Liver (tissue), 9 donors: ENCODE results near the gene CITED1. TPM values are rescaled to one million over a fixed set of nuclear protein-coding genes. Genes with fewer than 3 reads are reported as not detected.

Experiments
- DNase-seq: peaks from one replicate; pipeline ENCODE4 v3.0.0-alpha.2; 2017; ENCODE audit warnings: low spot score
- H3K27ac ChIP-seq, 2 donors: one replicate each; pipeline ENCODE4 v1.7.0; 2013; ENCODE audit warnings: inconsistent platforms in 2 of 2, low read length in 2 of 2, control low read depth in 1 of 2, low read depth in 1 of 2, mild to moderate bottlenecking in 1 of 2
- H3K27me3 ChIP-seq, 4 donors: one replicate each; pipeline versions ENCODE4 v1.6.1 to v1.7.0; 2013; ENCODE audit warnings: low read length in 3 of 4, inconsistent platforms in 1 of 4, mild to moderate bottlenecking in 1 of 4, moderate library complexity in 1 of 4; ENCODE audit not compliant: control insufficient read depth in 4 of 4, insufficient read depth in 4 of 4
- H3K36me3 ChIP-seq, 4 donors: one replicate each; pipeline versions ENCODE4 v1.6.1 to v1.7.0; 2013; ENCODE audit warnings: low read length in 3 of 4, mild to moderate bottlenecking in 3 of 4, low read depth in 1 of 4, moderate library complexity in 1 of 4; ENCODE audit not compliant: control insufficient read depth in 4 of 4, insufficient read depth in 3 of 4
- H3K4me1 ChIP-seq, 4 donors: one replicate each; pipeline versions ENCODE4 v1.6.1 to v1.7.0; 2013; ENCODE audit warnings: low read length in 3 of 4, mild to moderate bottlenecking in 3 of 4, moderate library complexity in 1 of 4; ENCODE audit not compliant: control insufficient read depth in 4 of 4, insufficient read depth in 4 of 4
- H3K4me3 ChIP-seq, 3 donors: one replicate each; pipeline versions ENCODE4 v1.6.1 to v1.7.0; 2013; ENCODE audit warnings: low read length in 3 of 3, control low read depth in 1 of 3, low read depth in 1 of 3, mild to moderate bottlenecking in 1 of 3
- H3K9ac ChIP-seq, 2 donors: one replicate each; pipeline ENCODE4 v1.7.0; 2013; ENCODE audit warnings: low read length in 2 of 2, mild to moderate bottlenecking in 2 of 2, moderate library complexity in 2 of 2, control low read depth in 1 of 2, low read depth in 1 of 2
- H3K9me3 ChIP-seq, 4 donors: one replicate each; pipeline versions ENCODE4 v1.6.1 to v1.7.0; 2013; ENCODE audit warnings: low read length in 3 of 4; ENCODE audit not compliant: control insufficient read depth in 4 of 4
- ATF3 ChIP-seq: IDR thresholded peaks from 2 replicates; pipeline ENCODE4 v1.6.1; 2016; ENCODE audit warnings: antibody characterized with exemption
- CTCF ChIP-seq: fragments of 150-350 bp; IDR thresholded peaks from 2 replicates; pipeline ENCODE4 v1.5.1; 2017; ENCODE audit warnings: improper control_type of control experiment, low read depth, low read length; ENCODE audit not compliant: missing input control
- EGR1 ChIP-seq, 2 donors: IDR thresholded peaks; 2 replicates each; pipeline ENCODE4 v1.6.1; 2016 to 2018; ENCODE audit warnings: antibody characterized with exemption in 2 of 2, low read depth in 2 of 2
- FOXA1 ChIP-seq: IDR thresholded peaks from 2 replicates; pipeline ENCODE4 v1.6.1; 2016; ENCODE audit warnings: antibody characterized with exemption
- FOXA2 ChIP-seq: IDR thresholded peaks from 2 replicates; pipeline ENCODE4 v1.6.1; 2016; ENCODE audit warnings: antibody characterized with exemption
- HNF4A ChIP-seq, 2 donors: conservative IDR thresholded peaks; 2 replicates each; pipeline ENCODE4 v1.6.1; 2016; ENCODE audit warnings: antibody characterized with exemption in 2 of 2, mild to moderate bottlenecking in 2 of 2
- HNF4G ChIP-seq: IDR thresholded peaks from 2 replicates; pipeline ENCODE4 v1.6.1; 2016; ENCODE audit warnings: antibody characterized with exemption
- JUND ChIP-seq, 2 donors: IDR thresholded peaks; 2 replicates each; pipeline ENCODE4 v1.6.1; 2016; ENCODE audit warnings: antibody characterized with exemption in 2 of 2
- NR2F2 ChIP-seq: IDR thresholded peaks from 2 replicates; pipeline ENCODE4 v1.6.1; 2016; ENCODE audit warnings: antibody characterized with exemption
- RAD21 ChIP-seq, 2 donors: IDR thresholded peaks; 2 replicates each; pipeline ENCODE4 v1.6.1; 2016; ENCODE audit warnings: antibody characterized with exemption in 2 of 2, mild to moderate bottlenecking in 2 of 2
- RXRA ChIP-seq, 2 donors: IDR thresholded peaks; 2 replicates each; pipeline ENCODE4 v1.6.1; 2017 to 2018; ENCODE audit warnings: antibody characterized with exemption in 2 of 2, mild to moderate bottlenecking in 1 of 2
- SP1 ChIP-seq: IDR thresholded peaks from 2 replicates; pipeline ENCODE4 v1.6.1; 2018; ENCODE audit warnings: antibody characterized with exemption, mild to moderate bottlenecking
- TAF1 ChIP-seq: conservative IDR thresholded peaks from 2 replicates; pipeline ENCODE4 v1.6.1; 2016; ENCODE audit warnings: antibody characterized with exemption, mild to moderate bottlenecking
- YY1 ChIP-seq: IDR thresholded peaks from 2 replicates; pipeline ENCODE4 v1.6.1; 2016; ENCODE audit warnings: antibody characterized with exemption, mild to moderate bottlenecking
- ZBTB33 ChIP-seq: IDR thresholded peaks from 2 replicates; pipeline ENCODE4 v1.6.1; 2016; ENCODE audit warnings: antibody characterized with exemption
- WGBS: extraction: QIAGEN DNeasy Blood & Tissue Kit; methylation state at CpG from one replicate; pipeline ENCODE4 v1.1.7; 2013; 5-methylcytosine and 5-hydroxymethylcytosine counted together
- polyA plus RNA-seq, 2 donors: library from polyadenylated mRNA; stranded (reverse) in 1 of 2; unstranded in 1 of 2; fragments of 200-250 nt in 1 of 2; fragments of >200 nt in 1 of 2; fragmentation: Nextera tagmentation in 1 of 2; extraction: Ambion mirVana in 1 of 2; gene quantifications; one replicate each; pipeline versions ENCODE4 v1.2.1 to v1.2.3, GENCODE V29; 2013 to 2015
- total RNA-seq, 2 donors: library from RNA; depleted of rRNA; stranded (reverse); fragments of >200 nt; gene quantifications; one replicate each; pipeline ENCODE4 v1.2.3, GENCODE V29; 2014
- TF ChIP-seq, protein P1 (sequence below): IDR thresholded peaks from 2 replicates; pipeline ENCODE4 v1.6.1; 2016; ENCODE audit warnings: antibody characterized with exemption, mild to moderate bottlenecking
- TF ChIP-seq, protein P2 (sequence below): IDR thresholded peaks from 2 replicates; pipeline ENCODE4 v1.6.1; 2016; ENCODE audit warnings: antibody characterized with exemption
- donor health status: healthy.
- donor health status: healthy.
- donor health status: healthy.
- donor health status: healthy.
- donor health status: healthy.

CITED1 gene
- total and polyA plus RNA-seq, 4 donors: 0.09 TPM; not detected in 3

- H3K9me3 ChIP-seq: no peaks in the 10 kb centered on the region
- no peak overlapping the region for H3K27ac ChIP-seq
- DNase-seq: no peak
- no peaks in the 10 kb centered on the region for H3K4me1 ChIP-seq
- TF ChIP-seq FOXA2: no peak
- TF ChIP-seq, protein P1, sequence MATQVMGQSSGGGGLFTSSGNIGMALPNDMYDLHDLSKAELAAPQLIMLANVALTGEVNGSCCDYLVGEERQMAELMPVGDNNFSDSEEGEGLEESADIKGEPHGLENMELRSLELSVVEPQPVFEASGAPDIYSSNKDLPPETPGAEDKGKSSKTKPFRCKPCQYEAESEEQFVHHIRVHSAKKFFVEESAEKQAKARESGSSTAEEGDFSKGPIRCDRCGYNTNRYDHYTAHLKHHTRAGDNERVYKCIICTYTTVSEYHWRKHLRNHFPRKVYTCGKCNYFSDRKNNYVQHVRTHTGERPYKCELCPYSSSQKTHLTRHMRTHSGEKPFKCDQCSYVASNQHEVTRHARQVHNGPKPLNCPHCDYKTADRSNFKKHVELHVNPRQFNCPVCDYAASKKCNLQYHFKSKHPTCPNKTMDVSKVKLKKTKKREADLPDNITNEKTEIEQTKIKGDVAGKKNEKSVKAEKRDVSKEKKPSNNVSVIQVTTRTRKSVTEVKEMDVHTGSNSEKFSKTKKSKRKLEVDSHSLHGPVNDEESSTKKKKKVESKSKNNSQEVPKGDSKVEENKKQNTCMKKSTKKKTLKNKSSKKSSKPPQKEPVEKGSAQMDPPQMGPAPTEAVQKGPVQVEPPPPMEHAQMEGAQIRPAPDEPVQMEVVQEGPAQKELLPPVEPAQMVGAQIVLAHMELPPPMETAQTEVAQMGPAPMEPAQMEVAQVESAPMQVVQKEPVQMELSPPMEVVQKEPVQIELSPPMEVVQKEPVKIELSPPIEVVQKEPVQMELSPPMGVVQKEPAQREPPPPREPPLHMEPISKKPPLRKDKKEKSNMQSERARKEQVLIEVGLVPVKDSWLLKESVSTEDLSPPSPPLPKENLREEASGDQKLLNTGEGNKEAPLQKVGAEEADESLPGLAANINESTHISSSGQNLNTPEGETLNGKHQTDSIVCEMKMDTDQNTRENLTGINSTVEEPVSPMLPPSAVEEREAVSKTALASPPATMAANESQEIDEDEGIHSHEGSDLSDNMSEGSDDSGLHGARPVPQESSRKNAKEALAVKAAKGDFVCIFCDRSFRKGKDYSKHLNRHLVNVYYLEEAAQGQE: no peak
- no peak for TF ChIP-seq YY1
- TF ChIP-seq HNF4G: no peak
- no peak for TF ChIP-seq FOXA1
- no peak for TF ChIP-seq SP1
- TF ChIP-seq JUND (IDR thresholded peaks at IDR 0.05): no peak
- TF ChIP-seq CTCF: no peak
- TF ChIP-seq, protein P2, sequence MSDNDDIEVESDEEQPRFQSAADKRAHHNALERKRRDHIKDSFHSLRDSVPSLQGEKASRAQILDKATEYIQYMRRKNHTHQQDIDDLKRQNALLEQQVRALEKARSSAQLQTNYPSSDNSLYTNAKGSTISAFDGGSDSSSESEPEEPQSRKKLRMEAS: no peak
- no peak for TF ChIP-seq EGR1 (IDR thresholded peaks at IDR 0.05; ENCODE audit: low read depth in 2 of 2)
- TF ChIP-seq HNF4A (conservative IDR thresholded peaks at IDR 0.05): no peak
- TF ChIP-seq TAF1: no peak
- TF ChIP-seq ZBTB33: no peak
- TF ChIP-seq RAD21 (IDR thresholded peaks at IDR 0.05): no peak
- TF ChIP-seq RXRA (IDR thresholded peaks at IDR 0.05): no peak
- TF ChIP-seq NR2F2: no peak
- TF ChIP-seq ATF3: no peak
- no peaks in the 10 kb centered on the region for H3K27me3 ChIP-seq
- peaks cover 2 to 11% (median 3%) of the 10 kb centered on the region in 4 donors for H3K36me3 ChIP-seq
- H3K4me3 ChIP-seq: no peak overlapping the region
- no peak overlapping the region for H3K9ac ChIP-seq
- 96% methylated on average over 8 of the region's 8 CpGs for WGBS
These were observed 46.1 kb upstream of the CITED1 start for GRCh38 chrX:72351606-72352334.
